AG09309 (cell line): Measurements from ENCODE around the gene LIN7C.

Experiments used
- DNase-seq: peaks from one replicate; pipeline ENCODE4 v3.0.0-alpha.2; 2010; ENCODE audit warnings: low read depth
- H3K4me3 ChIP-seq: 2 replicates; pipeline ENCODE4 v1.5.1; 2011; ENCODE audit warnings: mild to moderate bottlenecking, low read depth, low read length, moderate library complexity; ENCODE audit not compliant: control insufficient read depth
- TF ChIP-seq, protein P1 (sequence below): IDR thresholded peaks from 2 replicates; pipeline ENCODE4 v1.5.1; 2011; ENCODE audit warnings: mild to moderate bottlenecking, low read depth, low read length, inconsistent platforms; ENCODE audit not compliant: insufficient read depth, control insufficient read depth; ENCODE audit errors: missing control alignments

LIN7C gene

DNA sequence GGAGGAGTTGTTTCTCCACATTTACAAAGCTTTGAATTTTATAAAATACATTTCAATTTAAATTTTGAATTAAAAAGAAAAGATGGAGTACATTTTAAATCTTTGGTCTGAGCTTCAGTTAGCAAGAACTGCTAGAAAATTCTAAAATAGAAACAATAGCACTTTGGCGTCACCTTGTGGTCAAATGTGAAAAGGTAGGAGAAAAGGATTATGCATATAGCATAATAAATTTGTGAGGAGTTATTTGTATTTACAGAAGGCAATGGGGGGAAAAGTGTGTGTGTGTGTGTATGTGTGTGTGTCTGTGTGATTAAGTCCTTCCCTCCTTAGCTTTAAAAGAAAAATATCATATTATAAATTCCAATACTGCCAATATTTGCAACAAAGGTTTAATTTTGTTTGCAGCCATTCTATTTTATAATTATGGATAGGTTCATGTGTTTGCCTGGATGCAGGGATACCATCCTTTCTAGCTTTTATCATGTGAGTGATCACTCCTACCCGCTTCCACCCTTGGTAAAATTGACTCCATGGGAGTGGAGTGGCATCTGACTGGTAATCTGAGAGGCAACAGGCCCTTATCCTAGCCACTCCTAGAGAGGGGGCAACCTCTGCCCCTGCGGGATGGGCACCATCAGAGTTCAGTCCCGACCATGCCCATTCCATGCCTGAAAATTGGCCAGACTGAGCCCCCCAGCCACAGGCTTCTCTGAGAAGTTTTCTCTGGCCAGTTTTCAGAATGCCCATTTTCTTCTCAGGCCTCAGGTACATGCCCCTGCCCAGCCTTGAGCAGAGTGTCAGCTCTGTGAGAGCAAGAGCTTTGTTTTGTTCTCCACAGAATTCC, 20.4 kb downstream of the LIN7C start:
- TF ChIP-seq, protein P1, sequence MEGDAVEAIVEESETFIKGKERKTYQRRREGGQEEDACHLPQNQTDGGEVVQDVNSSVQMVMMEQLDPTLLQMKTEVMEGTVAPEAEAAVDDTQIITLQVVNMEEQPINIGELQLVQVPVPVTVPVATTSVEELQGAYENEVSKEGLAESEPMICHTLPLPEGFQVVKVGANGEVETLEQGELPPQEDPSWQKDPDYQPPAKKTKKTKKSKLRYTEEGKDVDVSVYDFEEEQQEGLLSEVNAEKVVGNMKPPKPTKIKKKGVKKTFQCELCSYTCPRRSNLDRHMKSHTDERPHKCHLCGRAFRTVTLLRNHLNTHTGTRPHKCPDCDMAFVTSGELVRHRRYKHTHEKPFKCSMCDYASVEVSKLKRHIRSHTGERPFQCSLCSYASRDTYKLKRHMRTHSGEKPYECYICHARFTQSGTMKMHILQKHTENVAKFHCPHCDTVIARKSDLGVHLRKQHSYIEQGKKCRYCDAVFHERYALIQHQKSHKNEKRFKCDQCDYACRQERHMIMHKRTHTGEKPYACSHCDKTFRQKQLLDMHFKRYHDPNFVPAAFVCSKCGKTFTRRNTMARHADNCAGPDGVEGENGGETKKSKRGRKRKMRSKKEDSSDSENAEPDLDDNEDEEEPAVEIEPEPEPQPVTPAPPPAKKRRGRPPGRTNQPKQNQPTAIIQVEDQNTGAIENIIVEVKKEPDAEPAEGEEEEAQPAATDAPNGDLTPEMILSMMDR = peak; percentile 80
- DNase-seq = no peak
- no peak overlapping the region for H3K4me3 ChIP-seq

DNA sequence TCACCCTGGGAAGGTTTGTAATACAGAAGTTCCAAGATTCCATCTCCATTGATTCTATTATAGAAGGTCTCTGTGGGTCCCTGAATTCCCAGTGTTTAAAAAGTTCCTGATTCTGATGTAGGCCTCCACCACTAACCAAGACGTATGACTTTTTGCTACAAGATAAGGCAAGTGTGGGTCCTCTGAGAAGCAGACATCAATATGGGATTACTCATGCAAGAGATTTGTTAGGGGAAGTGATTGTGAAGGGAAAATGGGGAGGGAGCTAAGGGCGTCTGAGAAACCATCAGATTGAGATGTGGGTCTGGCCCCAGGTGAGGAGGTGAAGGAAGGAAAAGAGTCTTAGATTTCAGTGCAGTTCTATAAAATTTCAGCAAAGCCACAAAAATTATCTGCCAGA, 23.8 kb downstream of the LIN7C start:
- DNase-seq = no peak
- no peak overlapping the region for H3K4me3 ChIP-seq
- TF ChIP-seq, protein P1 = no peak

DNA sequence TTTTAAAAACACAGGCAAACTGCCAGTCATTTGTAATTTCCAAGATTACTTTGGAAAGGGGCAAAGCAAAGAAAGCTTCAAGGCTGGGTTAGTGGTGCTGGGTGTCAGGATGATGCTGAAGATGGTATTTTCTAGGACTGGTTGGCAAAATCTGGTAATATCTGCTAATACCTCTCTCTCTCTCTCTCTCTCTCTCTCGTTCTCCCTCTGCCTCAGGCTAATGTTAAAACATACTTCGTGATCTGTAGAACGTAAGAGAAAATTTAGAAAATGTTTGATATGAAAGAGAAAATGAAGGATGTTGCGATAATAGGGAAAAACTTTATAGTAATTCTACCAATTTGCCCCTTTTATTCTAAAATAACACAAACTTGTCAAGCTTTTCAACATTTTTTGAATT, 24.6 kb downstream of the LIN7C start:
- TF ChIP-seq, protein P1 = no peak
- DNase-seq = no peak
- H3K4me3 ChIP-seq = no peak overlapping the region

DNA sequence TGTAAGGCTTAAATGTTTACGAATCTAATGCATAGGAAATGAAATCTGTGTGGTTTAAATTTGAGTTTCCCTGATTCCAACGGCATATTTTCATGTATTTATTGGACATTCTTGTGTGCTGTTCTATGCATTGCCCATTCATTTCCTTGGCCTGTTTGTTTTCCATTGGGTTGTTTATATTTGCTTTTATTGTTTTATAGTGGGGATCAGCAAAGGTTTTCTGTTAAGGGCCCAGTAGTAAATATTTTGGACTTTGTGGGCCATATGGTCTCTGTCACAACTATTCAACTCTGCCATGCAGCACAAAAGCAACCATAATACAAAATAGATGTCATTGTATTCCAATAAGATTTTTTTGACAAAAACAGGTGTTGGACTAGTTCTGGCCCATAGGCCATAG, 28.7 kb downstream of the LIN7C start:
- no peak overlapping the region for H3K4me3 ChIP-seq
- TF ChIP-seq, protein P1 = no peak
- no peak for DNase-seq

DNA sequence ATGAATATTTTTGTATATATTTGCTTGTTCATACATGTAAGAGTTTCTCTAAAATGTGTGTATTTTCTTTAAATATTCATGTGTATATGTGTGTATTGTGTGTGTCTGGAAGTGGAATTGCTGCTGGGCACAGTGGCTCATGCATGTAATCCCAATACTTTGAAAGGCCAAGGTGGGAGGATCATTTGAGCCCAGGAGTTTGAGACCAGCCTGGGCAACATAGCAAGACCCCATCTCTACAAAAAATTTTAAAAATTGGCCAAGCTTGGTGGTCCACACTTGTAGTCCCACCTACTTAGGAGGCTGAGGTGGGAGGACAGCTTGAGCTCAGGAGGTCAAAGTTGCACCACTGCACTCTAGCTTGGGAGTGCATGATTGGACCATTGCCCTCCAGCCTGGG, 29.3 kb downstream of the LIN7C start:
- TF ChIP-seq, protein P1 = no peak
- H3K4me3 ChIP-seq = no peak overlapping the region
- DNase-seq = no peak

DNA sequence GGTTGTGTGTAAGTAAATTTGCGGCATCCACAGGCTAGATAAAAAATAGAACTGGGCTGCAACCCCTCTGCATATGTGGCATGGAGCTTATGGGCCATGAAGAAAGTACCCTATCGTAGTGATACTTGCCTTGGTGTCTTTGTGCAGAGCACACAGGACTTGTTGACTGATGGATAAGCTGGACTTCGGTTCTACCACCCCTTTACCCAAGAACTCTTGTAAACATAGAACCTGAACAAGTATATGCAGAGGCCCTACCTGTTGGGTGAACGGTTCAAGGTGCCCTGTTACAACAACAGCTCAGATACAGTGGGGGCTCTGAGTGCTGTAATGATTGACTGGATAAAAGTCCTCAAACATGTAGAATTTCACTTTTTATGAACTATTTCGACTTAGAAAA, 30.9 kb downstream of the LIN7C start:
- DNase-seq = no peak
- H3K4me3 ChIP-seq = no peak overlapping the region
- TF ChIP-seq, protein P1 = no peak
